22Rv1 (cell line): Measurements from ENCODE around the gene KYNU.

ENCODE experiments used
- CTCF ChIP-seq: fragments of 450-650 bp; IDR thresholded peaks from 2 replicates; pipeline ENCODE4 v1.5.1; 2017; ENCODE audit warnings: mild to moderate bottlenecking
- ZFX ChIP-seq: fragments of 450-650 bp; IDR thresholded peaks from 2 replicates; pipeline ENCODE4 v1.6.1; 2017; ENCODE audit warnings: antibody characterized with exemption, borderline replicate concordance

GRCh38 chr2:142862847-142863246 is 14.6 kb upstream of the KYNU start:
- TF ChIP-seq CTCF (no peak), ZFX (no peak)
